H1 (cell line): Measurements from ENCODE around the gene KSR2. TPM values are rescaled to one million over a fixed set of nuclear protein-coding genes. Genes with fewer than 3 reads are reported as not detected.

Experiments
- CTCF ChIA-PET: fragments of 300-600 bp; sonication (Branson Sonifier 250); formaldehyde crosslinking; loops from one replicate; lab custom pipeline; 2021; ENCODE audit not compliant: partially characterized antibody; lab: Charles Lee
- POLR2A ChIA-PET: fragments of 300-600 bp; sonication (Branson Sonifier 250); formaldehyde crosslinking; loops from one replicate; lab custom pipeline; 2021; ENCODE audit warnings: inconsistent platforms; ENCODE audit not compliant: partially characterized antibody; lab: Charles Lee
- DNase-seq, 2 experiments: peaks; one replicate each; pipeline versions ENCODE4 v3.0.0 to v3.0.0-alpha.2; 2010 to 2022; ENCODE audit warnings: low spot score in 2 of 2, low read depth in 1 of 2, mixed read lengths in 1 of 2
- FAIRE-seq: peaks from 2 replicates; lab custom pipeline; 2011; peaks lifted over from hg19 to GRCh38; lab: Jason Lieb, UNC
- H2AFZ ChIP-seq: 2 replicates; pipeline ENCODE4 v1.8.1; 2012; ENCODE audit warnings: low read length, inconsistent platforms
- H2AK5ac ChIP-seq: 2 replicates; pipeline ENCODE4 v1.6.1; 2013; ENCODE audit warnings: low read depth, low read length
- H2BK120ac ChIP-seq: replicated peaks from 2 replicates; pipeline ENCODE3; 2013; ENCODE audit warnings: low read depth, low read length, inconsistent platforms
- H2BK12ac ChIP-seq: 2 replicates; pipeline ENCODE4 v1.6.1; 2013; ENCODE audit warnings: low read depth, low read length
- H2BK15ac ChIP-seq: 2 replicates; pipeline ENCODE4 v1.6.1; 2013; ENCODE audit warnings: low read length
- H2BK20ac ChIP-seq: 2 replicates; pipeline ENCODE4 v1.6.1; 2013; ENCODE audit warnings: low read length
- H2BK5ac ChIP-seq: 2 replicates; pipeline ENCODE4 v1.6.1; 2013; ENCODE audit warnings: low read depth, low read length
- H3K14ac ChIP-seq: 2 replicates; pipeline ENCODE4 v1.6.1; 2013; ENCODE audit warnings: inconsistent platforms; ENCODE audit not compliant: insufficient read length
- H3K18ac ChIP-seq: 2 replicates; pipeline ENCODE4 v1.6.1; 2013; ENCODE audit warnings: low read length; ENCODE audit errors: extremely low read depth
- H3K23ac ChIP-seq: 2 replicates; pipeline ENCODE4 v1.6.1; 2013; ENCODE audit warnings: inconsistent platforms; ENCODE audit not compliant: insufficient read length
- H3K23me2 ChIP-seq: 2 replicates; pipeline ENCODE4 v1.6.1; 2013; ENCODE audit warnings: low read depth, low read length
- H3K27ac ChIP-seq: 2 replicates; pipeline ENCODE4 v1.6.1; 2011; ENCODE audit warnings: low read depth, low read length, inconsistent platforms
- H3K27me3 ChIP-seq, 4 experiments: replicated peaks in 1 of 4; 1 replicate in 1 of 4; 2 replicates in 3 of 4; pipeline versions ENCODE4 v1.6.1 to v1.8.1; 2011 to 2013; ENCODE audit warnings: low read length in 3 of 4, mild to moderate bottlenecking in 3 of 4, inconsistent platforms in 2 of 4, mixed read lengths in 2 of 4, moderate library complexity in 1 of 4; ENCODE audit not compliant: control insufficient read depth in 3 of 4, insufficient read depth in 3 of 4; ENCODE audit errors: extremely low read depth in 1 of 4
- H3K36me3 ChIP-seq, 4 experiments: 2 replicates each; pipeline versions ENCODE4 v1.6.1 to v1.8.1; 2011 to 2013; ENCODE audit warnings: mild to moderate bottlenecking in 4 of 4, low read length in 3 of 4, moderate library complexity in 2 of 4, control low read depth in 1 of 4, inconsistent platforms in 1 of 4; ENCODE audit not compliant: insufficient read depth in 4 of 4, control insufficient read depth in 2 of 4
- H3K4ac ChIP-seq: replicated peaks from 2 replicates; pipeline ENCODE3; 2013; ENCODE audit warnings: low read length, low read depth, mixed read lengths, inconsistent platforms; ENCODE audit not compliant: insufficient read length
- H3K4me1 ChIP-seq, 4 experiments: replicated peaks in 1 of 4; 1 replicate in 1 of 4; 2 replicates in 3 of 4; pipeline versions ENCODE4 v1.6.1 to v1.8.1; 2011 to 2013; ENCODE audit warnings: low read length in 3 of 4, inconsistent platforms in 2 of 4, mixed read lengths in 1 of 4; ENCODE audit not compliant: insufficient read depth in 4 of 4, control insufficient read depth in 3 of 4
- H3K4me2 ChIP-seq, 2 experiments: 2 replicates each; pipeline versions ENCODE4 v1.6.1 to v1.8.1; 2011 to 2013; ENCODE audit warnings: low read depth in 2 of 2, low read length in 2 of 2, control low read depth in 1 of 2, inconsistent platforms in 1 of 2, mild to moderate bottlenecking in 1 of 2; ENCODE audit not compliant: insufficient read depth in 1 of 2
- H3K4me3 ChIP-seq, 4 experiments: fragments of 200-600, 300-600 bp in 1 of 4; sonication (generic), shearing (Covaris generic), sonication (Bioruptor Twin) in 1 of 4; 2 replicates each; pipeline versions ENCODE4 v1.5.1 to v1.8.1; 2011 to 2016; ENCODE audit warnings: low read length in 4 of 4, low read depth in 3 of 4, control low read depth in 2 of 4, inconsistent platforms in 2 of 4, mild to moderate bottlenecking in 2 of 4, mixed read lengths in 1 of 4, moderate library complexity in 1 of 4; ENCODE audit not compliant: insufficient read depth in 2 of 4; ENCODE audit errors: extremely low read depth in 1 of 4
- H3K56ac ChIP-seq: replicated peaks from 2 replicates; pipeline ENCODE3; 2013; ENCODE audit warnings: low read depth, mild to moderate bottlenecking, mixed read lengths, low read length, inconsistent platforms; ENCODE audit not compliant: insufficient read length
- H3K79me1 ChIP-seq: 2 replicates; pipeline ENCODE4 v1.6.1; 2013; ENCODE audit warnings: low read depth, low read length, control low read depth
- H3K79me2 ChIP-seq, 2 experiments: 2 replicates each; pipeline versions ENCODE4 v1.6.1 to v1.8.1; 2012 to 2013; ENCODE audit warnings: low read length in 2 of 2, mild to moderate bottlenecking in 2 of 2, inconsistent platforms in 1 of 2; ENCODE audit not compliant: insufficient read depth in 2 of 2, control insufficient read depth in 1 of 2
- H3K9ac ChIP-seq, 4 experiments: replicated peaks in 1 of 4; 1 replicate in 1 of 4; 2 replicates in 3 of 4; pipeline versions ENCODE4 v1.6.1 to v1.8.1; 2011 to 2013; ENCODE audit warnings: low read depth in 3 of 4, low read length in 3 of 4, control low read depth in 2 of 4, mild to moderate bottlenecking in 2 of 4, moderate library complexity in 2 of 4, inconsistent platforms in 1 of 4; ENCODE audit errors: extremely low read depth in 1 of 4
- H3K9me3 ChIP-seq, 2 experiments: 2 replicates each; pipeline versions ENCODE4 v1.6.1 to v1.8.1; 2012 to 2013; ENCODE audit warnings: mild to moderate bottlenecking in 2 of 2, moderate library complexity in 2 of 2, control low read depth in 1 of 2, inconsistent platforms in 1 of 2, low read depth in 1 of 2, low read length in 1 of 2, mixed read lengths in 1 of 2; ENCODE audit not compliant: insufficient read depth in 2 of 2
- H4K20me1 ChIP-seq, 2 experiments: replicated peaks in 1 of 2; 2 replicates each; pipeline versions ENCODE3 to v1.8.1; 2011 to 2013; ENCODE audit warnings: inconsistent platforms in 2 of 2, low read length in 2 of 2, mild to moderate bottlenecking in 1 of 2; ENCODE audit not compliant: insufficient read depth in 2 of 2, control insufficient read depth in 1 of 2
- H4K5ac ChIP-seq: 2 replicates; pipeline ENCODE4 v1.6.1; 2013; ENCODE audit warnings: low read length, low read depth, mixed read lengths, inconsistent platforms; ENCODE audit not compliant: insufficient read length
- H4K8ac ChIP-seq: 2 replicates; pipeline ENCODE4 v1.8.0; 2013; ENCODE audit warnings: mild to moderate bottlenecking, moderate library complexity, low read length, inconsistent platforms; ENCODE audit not compliant: insufficient read depth; ENCODE audit errors: extremely low read depth
- H4K91ac ChIP-seq: replicated peaks from 2 replicates; pipeline ENCODE3; 2013; ENCODE audit warnings: low read length, mixed read lengths, inconsistent platforms; ENCODE audit not compliant: insufficient read length
- BRCA1 ChIP-seq: IDR thresholded peaks from 2 replicates; pipeline ENCODE4 v1.6.1; 2012; ENCODE audit warnings: low read depth, low read length, improper control_type of control experiment
- CHD2 ChIP-seq: IDR thresholded peaks from 2 replicates; pipeline ENCODE4 v1.6.1; 2012; ENCODE audit warnings: low read length, improper control_type of control experiment
- RAD21 ChIP-seq, 2 experiments: IDR thresholded peaks in 1 of 2; conservative IDR thresholded peaks in 1 of 2; 2 replicates each; pipeline ENCODE4 v1.6.1; 2011; ENCODE audit warnings: low read depth in 2 of 2, low read length in 2 of 2, improper control_type of control experiment in 1 of 2, inconsistent platforms in 1 of 2, mild to moderate bottlenecking in 1 of 2, moderate library complexity in 1 of 2
- WGBS, 2 experiments: shearing (Covaris generic) in 1 of 2; methylation state at CpG; one replicate each; pipeline versions ENCODE4 v1.1.6 to v1.1.7; 2013 to 2015; ENCODE audit warnings: low lambda C conversion rate in 2 of 2, mixed read lengths in 2 of 2, inconsistent platforms in 1 of 2, low coverage in 1 of 2, missing lambda C conversion rate in 1 of 2; ENCODE audit not compliant: insufficient replicate concordance in 2 of 2, insufficient coverage in 1 of 2, insufficient read length in 1 of 2; ENCODE audit errors: extremely low coverage in 1 of 2, missing lambda C conversion rate in 1 of 2; 5-methylcytosine and 5-hydroxymethylcytosine counted together
- polyA plus RNA-seq, 7 experiments: library from polyadenylated mRNA; depleted of rRNA in 3 of 7; stranded (reverse) in 5 of 7; unstranded in 2 of 7; fragments of >200 nt in 5 of 7; fragments of 200-250 nt in 2 of 7; gene quantifications; 1 replicate in 5 of 7; 2 replicates in 1 of 7; 4 replicates in 1 of 7; pipeline versions ENCODE4 v1.2.1 to v1.2.3, GENCODE V29; 2011 to 2013; ENCODE audit warnings: missing spikeins in 2 of 7, mixed read lengths in 2 of 7
- total RNA-seq: library from RNA; stranded (reverse); fragmentation: NEBNext Ultra II Directional; extraction: Animal tissue kit (Norgen Biotek cat#: 25700); gene quantifications from 2 replicates; pipeline ENCODE4 v1.2.1, GENCODE V29; 2021

The KSR2 gene
- total and polyA plus RNA-seq, 2 of the 8 experiments (the other 6 are each of a cell fraction or from before 2014, with no cell fraction given): 0.74 to 2.2 TPM

DNA sequence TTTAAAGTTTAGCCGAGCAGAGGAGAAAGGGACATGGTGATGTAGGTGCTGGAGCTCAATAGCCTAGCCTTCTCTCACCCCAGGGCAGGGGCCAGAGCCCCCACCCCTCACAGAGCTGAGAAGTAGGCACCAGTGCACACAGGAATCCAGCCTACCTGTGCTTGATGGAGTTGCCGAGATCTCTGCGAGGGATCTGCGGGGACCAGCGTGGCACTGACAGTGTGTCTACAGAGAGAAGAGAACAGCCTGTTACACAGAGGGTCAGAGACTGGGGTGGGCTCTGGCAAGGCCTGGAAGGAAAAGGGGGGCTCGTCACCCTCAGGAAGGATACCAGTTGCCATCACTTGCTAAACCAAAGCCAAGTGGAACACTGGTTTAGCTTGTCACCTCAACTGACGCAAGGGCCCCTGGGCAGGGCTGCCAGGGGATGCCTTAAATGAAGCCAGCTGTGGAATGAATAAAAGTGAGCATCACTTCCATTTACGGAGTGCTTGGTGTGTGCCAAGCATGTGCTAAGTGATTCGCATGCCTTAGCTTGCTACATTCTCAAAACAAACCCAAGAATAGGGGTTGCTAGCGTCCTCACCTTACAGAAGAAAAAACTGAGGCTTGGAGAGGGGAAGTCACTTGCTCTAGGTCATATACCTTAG, 386.5 kb downstream of the KSR2 start:
- Histone ChIP-seq H2AK5ac (no peak overlapping the region; the same call in 1 of the 2 replicates), H3K79me2 (no peaks in the 10 kb centered on the region), H2AFZ (no peak overlapping the region), H2BK5ac (peak overlapping the region; percentile 20), H4K5ac (no peak overlapping the region), H3K4me1 (peaks cover 5 to 17% (median 13%) of the 10 kb centered on the region in 4 experiments), H4K91ac (peak overlapping the region; percentile 30), H3K14ac (no peak overlapping the region), H3K36me3 (no peaks in the 10 kb centered on the region), H3K27ac (no peak overlapping the region), H2BK12ac (peak overlapping the region; percentile 40; the same call in 1 of the 2 replicates), H3K18ac (no peak overlapping the region), H3K27me3 (no peaks in the 10 kb centered on the region), H3K23me2 (peaks cover 3% of the 10 kb centered on the region; the same call in 1 of the 2 replicates), H3K9me3 (no peaks in the 10 kb centered on the region), H2BK20ac (peak overlapping the region; percentile 67; the same call in 1 of the 2 replicates), H3K56ac (no peak overlapping the region), H3K4ac (peak overlapping the region; percentile 30), H4K8ac (no peak overlapping the region), H3K23ac (no peak overlapping the region), H3K4me2 (no peak overlapping the region), H2BK120ac (peak overlapping the region; percentile 44), H3K9ac (no peak overlapping the region), H4K20me1 (no peaks in the 10 kb centered on the region), H3K79me1 (no peaks in the 10 kb centered on the region), H3K4me3 (no peak overlapping the region), H2BK15ac (peak overlapping the region; percentile 66; the same call in 1 of the 2 replicates)
- CTCF ChIA-PET: interaction anchor here (0.6 to 5.3 kb wide), 7 partner anchors 7 to 447 kb away, joined by 3 to 32 read pairs (median 6); no protein-coding TSS in a partner anchor
- POLR2A ChIA-PET: no interaction called here
- 70% methylated on average over 10 of the region's 10 CpGs; no CpG with 5 or more reads in 1 of the 2 experiments for WGBS, 2 experiments
- TF ChIP-seq RAD21 (IDR thresholded peaks at IDR 0.05 in 1 of 2, conservative IDR thresholded peaks at IDR 0.05 in 1 of 2; ENCODE audit: low read depth in 2 of 2, low read length in 2 of 2): no peak
- no peak for TF ChIP-seq CHD2
- TF ChIP-seq BRCA1: no peak
- DNase-seq: no peak
- FAIRE-seq: no peak
